ENCODE data around the gene CYP4F11.

GRCh38 chr19:15954820-15955219 is 20.5 kb upstream of the CYP4F11 start:
- TF ChIP-seq CTCF (IDR thresholded peaks at IDR 0.05) (no peak), POLR2A (IDR thresholded peaks at IDR 0.05) (no peak)

Measured in lower leg skin (tissue), 3 donors.